ENCODE measurements around the gene PVALB.

The PVALB gene

GRCh38 chr22:36831717-36832116, 14.9 kb upstream of the PVALB start:
- no peak overlapping the region for H3K27ac Mint-ChIP-seq
- H3K4me1 Mint-ChIP-seq, result peaks cover 9% of the 10 kb centered on the region
- DNase-seq (ENCODE audit: low spot score in 2 of 2) (no peak), ATAC-seq (ENCODE audit: low read depth) (no peak)
- peaks cover 7% of the 10 kb centered on the region for H3K9me3 Mint-ChIP-seq
- peaks cover 9% of the 10 kb centered on the region for H3K36me3 Mint-ChIP-seq
- H3K4me3 Mint-ChIP-seq, result no peak overlapping the region
- H3K27me3 Mint-ChIP-seq, result peaks cover 15% of the 10 kb centered on the region

DNA sequence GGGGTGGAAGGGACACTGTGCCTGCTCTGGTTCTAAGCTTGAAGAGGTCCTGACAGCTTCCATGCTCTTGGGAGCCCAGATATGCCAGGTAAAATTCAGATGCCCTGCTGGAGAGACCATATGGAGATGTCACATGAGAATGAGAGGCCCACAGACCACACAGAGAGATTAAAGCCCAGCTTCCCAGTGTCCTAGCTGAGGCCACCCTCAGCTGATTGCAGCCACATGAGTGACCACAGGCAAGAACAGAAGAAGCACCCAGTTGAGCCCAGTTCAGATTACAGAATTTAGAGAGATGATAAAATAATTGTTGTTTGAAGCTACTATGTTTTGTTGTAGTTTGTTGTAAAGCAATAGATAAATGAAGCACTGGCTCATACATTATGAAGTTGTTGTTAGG, 14.4 kb upstream of the PVALB start:
- H3K27ac Mint-ChIP-seq, result no peak overlapping the region
- peaks cover 7% of the 10 kb centered on the region for H3K9me3 Mint-ChIP-seq
- ATAC-seq (ENCODE audit: low read depth), result no peak
- H3K4me1 Mint-ChIP-seq, result peaks cover 9% of the 10 kb centered on the region
- H3K36me3 Mint-ChIP-seq, result peaks cover 9% of the 10 kb centered on the region
- H3K27me3 Mint-ChIP-seq, result peaks cover 17% of the 10 kb centered on the region
- no peak overlapping the region for H3K4me3 Mint-ChIP-seq
- DNase-seq (ENCODE audit: low spot score in 2 of 2), result no peak

GRCh38 chr22:36830601-36831000, 13.8 kb upstream of the PVALB start:
- Mint-ChIP-seq H3K27ac (no peak overlapping the region), H3K9me3 (peaks cover 7% of the 10 kb centered on the region), H3K4me3 (no peak overlapping the region), H3K4me1 (peaks cover 9% of the 10 kb centered on the region), H3K36me3 (peaks cover 9% of the 10 kb centered on the region), H3K27me3 (peaks cover 18% of the 10 kb centered on the region)
- DNase-seq (ENCODE audit: low spot score in 2 of 2) (no peak), ATAC-seq (ENCODE audit: low read depth) (no peak)

GRCh38 chr22:36829370-36830002, 12.7 kb upstream of the PVALB start:
- Mint-ChIP-seq H3K27me3 (peaks cover 25% of the 10 kb centered on the region), H3K4me3 (no peak overlapping the region), H3K9me3 (peaks cover 7% of the 10 kb centered on the region), H3K27ac (no peak overlapping the region), H3K4me1 (peaks cover 9% of the 10 kb centered on the region), H3K36me3 (peaks cover 8% of the 10 kb centered on the region)
- no peak for ATAC-seq (ENCODE audit: low read depth)
- DNase-seq (ENCODE audit: low spot score in 2 of 2), result no peak

- Mint-ChIP-seq H3K36me3 (peaks cover 6% of the 10 kb centered on the region), H3K27ac (no peak overlapping the region), H3K4me3 (no peak overlapping the region), H3K27me3 (peaks cover 27% of the 10 kb centered on the region), H3K9me3 (peaks cover 5% of the 10 kb centered on the region), H3K4me1 (peaks cover 9% of the 10 kb centered on the region)
- no peak for DNase-seq (ENCODE audit: low spot score in 2 of 2)
- no peak for ATAC-seq (ENCODE audit: low read depth)
Observed at GRCh38 chr22:36828815-36829214, 12.0 kb upstream of the PVALB start.

DNA sequence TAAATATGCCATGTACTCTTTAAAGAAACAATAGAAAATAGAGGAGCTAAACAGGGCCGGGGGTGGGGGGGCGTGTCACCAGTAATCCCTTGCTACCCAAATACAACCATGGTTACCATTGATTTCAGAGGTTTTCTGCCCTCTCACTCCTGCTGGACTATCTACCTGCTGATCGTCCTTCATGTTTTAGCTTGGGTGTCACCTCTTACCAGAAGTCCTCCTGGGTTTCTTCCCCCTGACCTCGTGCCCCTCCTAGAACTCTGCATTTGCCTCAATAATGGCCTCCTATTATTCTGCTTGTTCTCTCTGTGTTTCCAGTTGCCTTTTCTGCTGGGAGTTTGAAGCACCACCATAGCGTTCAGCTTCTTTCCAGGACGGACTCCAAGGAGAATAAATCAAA, 9.4 kb upstream of the PVALB start:
- no peaks in the 10 kb centered on the region for H3K36me3 Mint-ChIP-seq
- DNase-seq (ENCODE audit: low spot score in 2 of 2), result no peak
- no peak overlapping the region for H3K27ac Mint-ChIP-seq
- no peak overlapping the region for H3K4me3 Mint-ChIP-seq
- ATAC-seq (ENCODE audit: low read depth), result no peak
- peaks cover 29% of the 10 kb centered on the region for H3K27me3 Mint-ChIP-seq
- no peaks in the 10 kb centered on the region for H3K4me1 Mint-ChIP-seq
- no peaks in the 10 kb centered on the region for H3K9me3 Mint-ChIP-seq

DNA sequence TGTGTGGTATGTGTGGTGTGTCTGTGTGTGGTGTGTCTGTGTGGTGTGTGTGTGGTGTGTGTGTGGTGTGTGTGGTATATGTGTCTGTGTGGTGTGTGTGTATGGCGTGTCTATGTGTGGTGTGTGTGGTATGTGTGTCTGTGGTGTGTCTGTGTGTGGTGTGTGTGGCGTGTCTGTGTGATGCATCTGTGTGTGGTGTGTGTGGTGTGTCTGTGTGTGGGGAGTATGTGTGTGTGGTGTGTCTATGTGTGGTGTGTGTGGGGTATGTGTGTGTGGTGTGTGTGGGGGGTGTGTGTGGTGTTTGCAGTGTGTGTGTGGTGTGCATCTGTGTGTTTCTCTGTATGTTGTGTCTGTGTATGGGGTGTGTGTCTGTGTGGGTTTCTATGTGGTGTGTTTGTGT, 7.8 kb upstream of the PVALB start:
- Mint-ChIP-seq H3K27ac (no peak overlapping the region), H3K27me3 (peaks cover 31% of the 10 kb centered on the region), H3K9me3 (no peaks in the 10 kb centered on the region), H3K4me1 (no peaks in the 10 kb centered on the region), H3K36me3 (no peaks in the 10 kb centered on the region), H3K4me3 (no peak overlapping the region)
- ATAC-seq (ENCODE audit: low read depth) (no peak), DNase-seq (ENCODE audit: low spot score in 2 of 2) (no peak)

GRCh38 chr22:36823186-36823839, 6.5 kb upstream of the PVALB start:
- no peaks in the 10 kb centered on the region for H3K36me3 Mint-ChIP-seq
- H3K4me1 Mint-ChIP-seq, result no peaks in the 10 kb centered on the region
- DNase-seq (ENCODE audit: low spot score in 2 of 2), result no peak
- H3K9me3 Mint-ChIP-seq, result no peaks in the 10 kb centered on the region
- H3K4me3 Mint-ChIP-seq, result no peak overlapping the region
- H3K27me3 Mint-ChIP-seq, result peaks cover 31% of the 10 kb centered on the region
- H3K27ac Mint-ChIP-seq, result no peak overlapping the region
- no peak for ATAC-seq (ENCODE audit: low read depth)

- Mint-ChIP-seq H3K9me3 (no peaks in the 10 kb centered on the region), H3K27me3 (peaks cover 32% of the 10 kb centered on the region), H3K4me3 (no peak overlapping the region), H3K4me1 (peaks cover 2% of the 10 kb centered on the region), H3K27ac (no peak overlapping the region), H3K36me3 (no peaks in the 10 kb centered on the region)
- DNase-seq (ENCODE audit: low spot score in 2 of 2) (no peak), ATAC-seq (ENCODE audit: low read depth) (no peak)
Observed at GRCh38 chr22:36822581-36822980, 5.7 kb upstream of the PVALB start.

DNA sequence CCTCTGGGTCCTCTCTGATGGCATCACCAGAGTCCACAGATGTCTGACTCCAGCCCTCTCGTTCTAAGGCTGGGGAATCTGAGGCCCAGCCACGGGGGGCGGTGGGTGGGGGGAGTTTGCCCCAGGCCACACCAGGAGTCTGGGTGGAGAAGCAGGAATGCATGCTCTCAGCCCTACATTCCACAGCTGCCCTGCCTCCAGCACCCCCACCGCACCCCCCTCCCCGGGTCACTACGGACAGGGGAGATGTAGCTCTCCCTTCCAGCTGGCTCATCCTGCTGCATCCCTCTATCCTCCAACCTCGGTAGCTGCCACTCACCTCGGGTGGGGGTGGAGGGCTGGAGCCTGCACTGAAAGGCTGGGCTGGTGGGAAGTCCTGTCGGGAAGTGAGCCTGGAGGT, 2.3 kb upstream of the PVALB start:
- no peaks in the 10 kb centered on the region for H3K36me3 Mint-ChIP-seq

GRCh38 chr22:36818010-36818642, 1.3 kb upstream of the PVALB start:
- no peaks in the 10 kb centered on the region for H3K9me3 Mint-ChIP-seq
- no peaks in the 10 kb centered on the region for H3K36me3 Mint-ChIP-seq
- no peak overlapping the region for H3K27ac Mint-ChIP-seq
- H3K27me3 Mint-ChIP-seq, result peaks cover 34% of the 10 kb centered on the region
- peaks cover 5% of the 10 kb centered on the region for H3K4me1 Mint-ChIP-seq
- no peak for ATAC-seq (ENCODE audit: low read depth)
- DNase-seq (ENCODE audit: low spot score in 2 of 2), result no peak
- H3K4me3 Mint-ChIP-seq, result no peak overlapping the region

More for the DNA sequence above, 2.3 kb upstream of the PVALB start:
- Mint-ChIP-seq H3K27ac (no peak overlapping the region), H3K4me3 (no peak overlapping the region), H3K4me1 (peaks cover 5% of the 10 kb centered on the region), H3K27me3 (peaks cover 33% of the 10 kb centered on the region), H3K9me3 (no peaks in the 10 kb centered on the region)
- DNase-seq (ENCODE audit: low spot score in 2 of 2) (no peak), ATAC-seq (ENCODE audit: low read depth) (no peak)

- DNase-seq (ENCODE audit: low spot score in 2 of 2) (no peak), ATAC-seq (ENCODE audit: low read depth) (no peak)
- Mint-ChIP-seq H3K27me3 (peaks cover 39% of the 10 kb centered on the region), H3K36me3 (no peaks in the 10 kb centered on the region), H3K27ac (no peak overlapping the region), H3K9me3 (no peaks in the 10 kb centered on the region), H3K4me3 (no peak overlapping the region), H3K4me1 (peaks cover 5% of the 10 kb centered on the region)
Observed at GRCh38 chr22:36817525-36817848, 652 bp upstream of the PVALB start.

DNA sequence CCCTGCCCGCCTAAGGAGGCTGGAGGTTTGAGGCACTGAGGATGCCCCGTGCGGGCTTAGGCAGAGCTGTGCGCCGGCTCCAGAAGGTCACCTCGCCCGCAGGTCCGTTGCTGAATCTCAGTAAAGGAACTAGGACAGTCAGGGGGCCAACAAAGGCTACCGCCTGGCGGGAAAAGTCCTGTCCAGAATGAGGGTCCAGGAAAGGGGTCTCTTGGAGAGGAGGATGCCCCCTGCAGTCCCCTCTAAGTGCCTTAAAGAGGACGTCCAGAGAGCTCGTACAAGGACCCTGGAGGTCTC, 548 bp downstream of the PVALB start:
- peaks cover 39% of the 10 kb centered on the region for H3K27me3 Mint-ChIP-seq
- ATAC-seq (ENCODE audit: low read depth) (no peak), DNase-seq (ENCODE audit: low spot score in 2 of 2) (no peak)
- peaks cover 5% of the 10 kb centered on the region for H3K4me1 Mint-ChIP-seq
- H3K36me3 Mint-ChIP-seq, result no peaks in the 10 kb centered on the region
- no peak overlapping the region for H3K27ac Mint-ChIP-seq
- no peak overlapping the region for H3K4me3 Mint-ChIP-seq
- no peaks in the 10 kb centered on the region for H3K9me3 Mint-ChIP-seq

DNA sequence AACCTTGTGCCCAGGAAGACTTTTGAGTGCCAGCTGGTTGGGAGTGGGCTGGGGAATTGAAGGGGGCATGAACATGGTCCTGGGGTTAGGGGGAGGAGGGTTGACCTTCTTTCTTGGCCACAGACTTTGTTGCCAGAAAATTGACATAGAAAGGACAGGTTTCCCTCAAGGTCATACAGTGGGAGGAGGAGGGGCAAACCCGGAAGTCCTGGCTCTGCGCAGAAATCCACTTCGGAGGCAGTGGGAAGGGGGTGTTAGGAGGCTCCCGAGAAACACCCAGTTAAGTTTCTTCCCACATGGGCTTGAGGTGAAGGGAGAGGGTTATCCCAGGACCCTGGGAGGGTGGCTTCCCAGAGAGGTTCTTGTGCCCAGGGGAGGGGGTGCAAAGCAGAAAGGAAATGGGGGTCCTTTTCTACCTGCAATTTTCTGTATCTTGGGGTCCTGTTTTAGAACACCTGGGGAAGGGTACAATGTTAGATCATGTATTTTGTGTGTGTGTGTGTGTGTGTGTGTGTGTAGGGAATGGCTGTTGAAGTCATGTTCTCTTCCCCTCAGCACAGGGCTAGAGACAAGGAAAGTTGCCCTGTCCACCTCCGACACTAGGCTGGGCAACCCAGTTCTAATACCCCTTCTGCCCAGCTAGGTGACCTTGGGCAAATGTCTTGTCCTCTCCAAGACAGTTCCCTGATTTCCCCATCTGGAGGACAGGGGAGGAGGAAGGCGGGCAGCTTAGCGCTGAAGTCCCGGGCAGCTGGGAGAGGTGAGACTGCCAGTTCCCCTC, 1.1 kb downstream of the PVALB start:
- Mint-ChIP-seq H3K4me3 (no peak overlapping the region), H3K27me3 (peaks cover 39% of the 10 kb centered on the region)

More for the DNA sequence above, 1.1 kb downstream of the PVALB start:
- no peaks in the 10 kb centered on the region for H3K36me3 Mint-ChIP-seq
- DNase-seq (ENCODE audit: low spot score in 2 of 2) (no peak), ATAC-seq (ENCODE audit: low read depth) (no peak)
- no peak overlapping the region for H3K27ac Mint-ChIP-seq
- no peaks in the 10 kb centered on the region for H3K9me3 Mint-ChIP-seq
- H3K4me1 Mint-ChIP-seq, result peaks cover 5% of the 10 kb centered on the region

All from memory B cell (primary cell).